Stomach (tissue), 9 donors: ENCODE results near the gene LCP2. TPM values are rescaled to one million over a fixed set of nuclear protein-coding genes. Genes with fewer than 3 reads are reported as not detected.
"Not testable (repeated sequence)": the region's sequence is repeated elsewhere in the genome, so short reads cannot be mapped to it uniquely, and the experiment has no call there.

Experiments
- DNase-seq, 2 donors: peaks; one replicate each; pipeline versions ENCODE4 v3.0.0 to v3.0.0-alpha.2; 2013 to 2019
- H3K27ac ChIP-seq, 5 donors: fragments of 200-600 bp in 4 of 5; sonication (generic) in 4 of 5; one replicate each; pipeline ENCODE4 v1.5.1; 2013 to 2019; ENCODE audit warnings: mild to moderate bottlenecking in 1 of 5, moderate library complexity in 1 of 5
- H3K27me3 ChIP-seq, 3 donors: fragments of 200-600 bp; sonication (generic); one replicate each; pipeline ENCODE4 v1.5.1; 2017 to 2019; ENCODE audit warnings: mixed run types in 1 of 3
- H3K36me3 ChIP-seq, 4 donors: fragments of 200-600 bp; sonication (generic); 1 replicate in 3 of 4; 2 replicates in 1 of 4; pipeline ENCODE4 v1.5.1; 2016 to 2019
- H3K4me1 ChIP-seq, 4 donors: fragments of 200-600 bp; sonication (generic); one replicate each; pipeline ENCODE4 v1.5.1; 2016 to 2019
- H3K4me3 ChIP-seq, 4 donors: fragments of 200-600 bp; sonication (generic) in 3 of 4; one replicate each; pipeline ENCODE4 v1.5.1; 2016 to 2019; ENCODE audit warnings: mild to moderate bottlenecking in 1 of 4
- H3K9me3 ChIP-seq, 4 donors: fragments of 200-600 bp; sonication (generic); one replicate each; pipeline ENCODE4 v1.5.1; 2016 to 2019
- CTCF ChIP-seq, 7 experiments: fragments of 450-650 bp in 4 of 7; fragments of 200-600 bp in 3 of 7; sonication (generic) in 3 of 7; IDR thresholded peaks; one replicate each; pipeline ENCODE4 v1.5.1; 2016 to 2019; ENCODE audit warnings: antibody characterized with exemption in 7 of 7, control low read depth in 2 of 7, mild to moderate bottlenecking in 1 of 7
- EP300 ChIP-seq: sonication (generic); formaldehyde crosslinking; IDR thresholded peaks from one replicate; pipeline ENCODE4 v1.6.1; 2017; ENCODE audit warnings: antibody characterized with exemption
- POLR2A ChIP-seq, 4 donors: fragments of 450-650 bp; IDR thresholded peaks; one replicate each; pipeline ENCODE4 v1.6.1; 2016; ENCODE audit warnings: antibody characterized with exemption in 4 of 4, control low read depth in 2 of 4, mild to moderate bottlenecking in 1 of 4, moderate library complexity in 1 of 4
- POLR2AphosphoS5 ChIP-seq, 3 donors: sonication (generic); formaldehyde crosslinking; IDR thresholded peaks; one replicate each; pipeline ENCODE4 v1.6.1; 2016; ENCODE audit warnings: antibody characterized with exemption in 3 of 3
- WGBS, 5 donors: extraction: QIAGEN DNeasy Blood & Tissue Kit in 3 of 5; methylation state at CpG; one replicate each; pipeline versions ENCODE4 v1.1.5 to v1.1.7; 2013 to 2018; 5-methylcytosine and 5-hydroxymethylcytosine counted together
- intact Hi-C: fragments of 100-400 bp; cut with DNase I; formaldehyde crosslinking; loops from one replicate; pipeline ENCODE4 v1.15.1; 2023; ENCODE audit warnings: low total_unique reads
- polyA plus RNA-seq, 3 donors: library from polyadenylated mRNA; stranded (reverse); fragments of 200-250 nt; gene quantifications; one replicate each; pipeline ENCODE4 v1.2.3, GENCODE V29; 2013
- total RNA-seq, 5 donors: library from RNA; depleted of rRNA; stranded (reverse); fragments of >200 nt; gene quantifications; one replicate each; pipeline versions ENCODE4 v1.1.0 to v1.2.3, GENCODE V29; 2014 to 2016
- donor health status: healthy with polysubstance abuse.
- donor health status: Bipolar disorder and iron deficiency.
- donor health status: healthy.

Gene LCP2
- total and polyA plus RNA-seq, 8 donors, result 0.58 to 69.4 (median 16.8) TPM

GRCh38 chr5:170249355-170249754, 48.2 kb downstream of the LCP2 start:
- intact Hi-C loops, result no loop called here
- no peak overlapping the region for H3K4me3 ChIP-seq
- H3K27ac ChIP-seq, result no peak overlapping the region
- no peak for DNase-seq
- H3K9me3 ChIP-seq, result no peaks in the 10 kb centered on the region
- 71 to 87% (median 80%) methylated on average over 4 of the region's 4 CpGs for WGBS, 5 donors
- no peaks in the 10 kb centered on the region for H3K27me3 ChIP-seq
- TF ChIP-seq EP300, result no peak
- H3K4me1 ChIP-seq, result peaks cover 0 to 11% (median 0%) of the 10 kb centered on the region in 4 donors
- peaks cover 0 to 63% (median 37%) of the 10 kb centered on the region in 4 donors for H3K36me3 ChIP-seq

DNA sequence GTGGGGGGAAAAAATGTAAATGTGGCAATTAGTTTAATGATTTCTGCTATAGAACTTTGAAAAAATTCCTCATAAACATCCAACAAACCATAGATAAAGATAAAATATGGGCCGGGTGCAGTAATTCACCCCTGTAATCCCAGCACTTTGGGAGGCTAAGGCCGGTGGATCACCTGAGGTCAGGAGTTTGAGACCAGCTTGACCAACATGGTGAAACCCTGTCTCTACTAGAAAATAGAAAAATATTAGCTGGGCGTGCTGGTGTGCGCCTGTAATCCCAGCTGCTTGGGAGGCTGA, 48.7 kb downstream of the LCP2 start:
- peaks cover 0 to 63% (median 34%) of the 10 kb centered on the region in 4 donors for H3K36me3 ChIP-seq
- H3K27me3 ChIP-seq, H3K4me1 ChIP-seq, H3K27ac ChIP-seq, DNase-seq, H3K4me3 ChIP-seq, H3K9me3 ChIP-seq, intact Hi-C loops: not testable (repeated sequence)
- 79 to 96% (median 94%) methylated on average over 4 of the region's 4 CpGs for WGBS, 5 donors

DNA sequence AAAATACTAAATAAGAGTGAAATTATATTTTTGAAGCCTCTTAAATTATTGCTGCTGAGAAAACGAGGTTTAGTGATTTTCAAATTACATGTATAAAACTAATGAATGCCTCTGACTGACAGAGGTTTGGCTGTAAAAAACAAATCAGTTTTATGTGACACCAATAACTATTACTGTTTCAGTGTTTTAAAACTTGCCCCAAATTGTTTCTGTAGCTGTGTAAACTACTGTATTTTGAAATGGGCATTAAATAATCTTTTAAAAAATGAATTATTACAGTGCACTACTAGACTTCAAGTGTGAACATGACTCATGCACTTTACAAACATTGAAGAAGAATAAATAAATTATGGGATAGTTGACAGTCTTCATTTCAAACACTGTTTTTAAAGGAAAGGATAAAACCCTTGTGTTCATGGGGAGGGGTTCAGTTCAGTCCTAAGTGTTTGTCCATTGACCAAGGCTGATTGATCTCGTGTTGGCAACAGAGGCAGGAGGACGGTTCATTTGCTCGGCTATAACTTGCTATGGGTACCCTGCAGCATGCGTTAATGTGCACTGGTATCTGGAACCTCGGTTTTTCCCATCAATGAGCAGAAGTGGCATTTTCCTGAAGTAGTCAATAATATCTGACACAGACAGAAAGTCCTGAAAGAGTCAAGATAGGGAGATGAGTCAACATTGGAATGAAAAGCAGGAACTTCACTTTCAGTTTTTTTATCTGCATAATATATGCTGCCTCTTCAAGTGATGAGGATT, 49.2 kb downstream of the LCP2 start:
- TF ChIP-seq EP300, result no peak
- no peak for TF ChIP-seq POLR2AphosphoS5 (IDR thresholded peaks at IDR 0.05)
- TF ChIP-seq POLR2A (IDR thresholded peaks at IDR 0.05), result no peak
- no peak for TF ChIP-seq CTCF (IDR thresholded peaks at IDR 0.05)
- Histone ChIP-seq H3K27me3 (no peaks in the 10 kb centered on the region), H3K36me3 (peaks cover 0 to 63% (median 34%) of the 10 kb centered on the region in 4 donors), H3K4me3 (no peak overlapping the region), H3K27ac (no peak overlapping the region), H3K9me3 (no peaks in the 10 kb centered on the region), H3K4me1 (peaks cover 0 to 2% (median 0%) of the 10 kb centered on the region in 4 donors)
- 58 to 75% (median 61%) methylated on average over 6 of the region's 6 CpGs for WGBS, 5 donors
- intact Hi-C loops, result no loop called here
- DNase-seq, result no peak

DNA sequence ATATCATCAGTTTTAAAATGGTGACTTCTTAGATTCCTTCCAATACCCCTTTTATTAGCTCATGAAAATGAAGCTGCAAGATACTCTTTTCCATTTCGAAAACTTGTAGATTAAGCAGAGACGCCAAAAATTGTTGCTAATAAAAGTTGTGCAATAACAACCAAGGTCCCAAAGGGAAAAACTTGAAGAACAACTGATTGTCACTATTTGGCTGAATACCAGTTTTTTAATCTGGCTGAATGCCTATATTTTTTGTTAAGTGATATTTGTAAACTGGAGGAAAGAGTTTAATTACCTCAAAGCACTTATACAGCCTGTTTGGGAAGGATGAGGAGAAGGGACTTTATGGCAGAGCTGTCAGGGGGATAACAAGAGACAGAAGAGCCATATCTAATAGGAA, 50.2 kb downstream of the LCP2 start:
- Histone ChIP-seq H3K27ac (no peak overlapping the region), H3K4me3 (no peak overlapping the region), H3K27me3 (no peaks in the 10 kb centered on the region), H3K9me3 (no peaks in the 10 kb centered on the region), H3K36me3 (peaks cover 0 to 55% (median 30%) of the 10 kb centered on the region in 4 donors), H3K4me1 (no peaks in the 10 kb centered on the region)
- TF ChIP-seq POLR2AphosphoS5 (IDR thresholded peaks at IDR 0.05) (no peak), CTCF (IDR thresholded peaks at IDR 0.05) (no peak), EP300 (no peak), POLR2A (IDR thresholded peaks at IDR 0.05) (no peak)
- 60 to 80% (median 77%) methylated on average over 2 of the region's 2 CpGs for WGBS, 5 donors
- DNase-seq, result no peak
- intact Hi-C loops, result no loop called here

DNA sequence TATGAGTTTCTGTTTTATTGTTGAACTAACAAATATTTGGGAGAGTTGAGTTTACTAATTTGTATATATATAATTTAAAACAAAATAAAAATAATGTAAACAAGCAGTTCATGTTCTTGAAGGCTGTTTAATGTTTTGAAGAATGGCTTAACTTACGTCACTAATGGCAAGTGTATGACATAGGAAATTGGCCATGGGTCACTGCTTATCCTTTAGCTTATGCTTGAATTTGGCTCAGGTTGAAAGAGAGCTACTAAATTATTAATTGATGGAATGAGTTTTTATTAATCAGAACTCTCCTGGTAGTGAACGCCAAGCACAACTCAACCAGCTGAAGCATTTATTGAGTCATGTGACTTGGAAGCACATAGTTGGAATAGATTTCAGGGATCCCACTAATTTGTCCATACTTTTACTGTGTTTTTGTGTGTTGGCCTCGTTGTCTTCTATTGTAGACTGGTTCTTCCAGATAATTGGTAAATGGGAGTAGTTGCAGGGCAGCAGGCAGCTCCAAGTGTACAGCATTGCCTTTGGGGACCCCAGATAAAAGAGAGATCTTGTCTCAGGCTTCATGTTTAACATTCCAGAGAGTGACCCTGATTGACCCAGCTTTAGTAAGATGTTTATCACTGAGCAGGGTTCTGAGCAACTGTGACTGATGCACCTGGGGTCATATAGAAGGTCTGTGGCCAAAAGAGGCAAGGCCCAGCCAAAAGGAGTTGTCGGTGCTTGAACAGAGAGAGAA, 51.3 kb downstream of the LCP2 start:
- TF ChIP-seq EP300 (no peak), POLR2A (IDR thresholded peaks at IDR 0.05) (no peak), CTCF (IDR thresholded peaks at IDR 0.05) (no peak), POLR2AphosphoS5 (IDR thresholded peaks at IDR 0.05) (no peak)
- 63 to 77% (median 69%) methylated on average over 4 of the region's 4 CpGs for WGBS, 5 donors
- Histone ChIP-seq H3K4me1 (no peaks in the 10 kb centered on the region), H3K27me3 (no peaks in the 10 kb centered on the region), H3K36me3 (peaks cover 0 to 44% (median 26%) of the 10 kb centered on the region in 4 donors), H3K27ac (no peak overlapping the region), H3K4me3 (no peak overlapping the region), H3K9me3 (no peaks in the 10 kb centered on the region)
- no peak for DNase-seq
- intact Hi-C loops, result no loop called here

DNA sequence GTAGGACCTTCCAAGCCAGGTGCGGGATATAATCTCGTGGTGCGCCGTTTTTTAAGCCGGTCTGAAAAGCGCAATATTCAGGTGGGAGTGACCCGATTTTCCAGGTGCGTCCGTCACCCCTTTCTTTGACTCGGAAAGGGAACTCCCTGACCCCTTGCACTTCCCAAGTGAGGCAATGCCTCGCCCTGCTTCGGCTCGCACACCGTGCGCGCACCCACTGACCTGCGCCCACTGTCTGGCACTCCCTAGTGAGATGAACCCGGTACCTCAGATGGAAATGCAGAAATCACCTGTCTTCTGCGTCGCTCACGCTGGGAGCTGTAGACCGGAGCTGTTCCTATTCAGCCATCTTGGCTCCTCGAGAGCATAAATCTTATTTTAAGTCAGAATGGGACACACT, 52.1 kb downstream of the LCP2 start:
- H3K9me3 ChIP-seq, H3K27me3 ChIP-seq, H3K4me3 ChIP-seq, H3K27ac ChIP-seq, intact Hi-C loops, DNase-seq, H3K4me1 ChIP-seq: not testable (repeated sequence)
- 94 to 96% (median 94%) methylated on average over 12 to 23 of the region's 23 CpGs for WGBS, 5 donors
- H3K36me3 ChIP-seq, result peaks cover 0 to 36% (median 22%) of the 10 kb centered on the region in 4 donors
